ENCODE data around the gene EXD3. TPM values are rescaled to one million over a fixed set of nuclear protein-coding genes. Genes with fewer than 3 reads are reported as not detected.

EXD3 gene
- total RNA-seq, 4 donors from 2014 or later, result 2.8 to 16.8 (median 9.1) TPM

DNA sequence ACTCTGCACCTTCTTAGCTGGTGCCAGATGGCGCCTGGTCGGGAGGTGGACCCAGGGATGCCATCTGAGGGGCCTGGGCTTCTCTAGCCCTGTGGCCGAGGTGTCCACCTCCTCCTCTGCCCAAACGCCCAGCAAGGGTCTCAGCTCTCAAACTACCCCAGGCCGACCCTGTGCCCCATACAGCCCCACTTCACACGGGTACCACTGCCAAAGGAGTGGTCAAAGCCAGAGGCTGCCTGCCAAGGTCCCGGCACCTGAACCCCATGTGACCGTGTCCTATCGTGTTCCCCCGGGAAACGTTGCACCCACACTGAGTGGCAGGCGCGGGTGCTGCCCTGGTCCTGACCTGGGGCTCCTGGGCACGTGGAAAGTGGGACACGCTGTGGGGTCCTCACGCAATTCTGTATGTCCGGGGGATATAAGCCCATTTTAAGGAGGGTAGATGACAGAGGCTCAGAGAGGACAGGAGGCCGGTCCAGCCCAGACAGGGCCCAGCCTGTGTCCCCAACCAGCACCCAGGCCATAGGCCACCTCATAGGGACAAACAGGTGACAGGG lies 16.3 kb upstream of the EXD3 start:
- H3K4me3 ChIP-seq, result no peak overlapping the region
- no peak for DNase-seq
- peaks cover 0 to 81% (median 0%) of the 10 kb centered on the region in 4 donors for H3K27me3 ChIP-seq
- no peaks in the 10 kb centered on the region for H3K36me3 ChIP-seq
- TF ChIP-seq, protein P1, sequence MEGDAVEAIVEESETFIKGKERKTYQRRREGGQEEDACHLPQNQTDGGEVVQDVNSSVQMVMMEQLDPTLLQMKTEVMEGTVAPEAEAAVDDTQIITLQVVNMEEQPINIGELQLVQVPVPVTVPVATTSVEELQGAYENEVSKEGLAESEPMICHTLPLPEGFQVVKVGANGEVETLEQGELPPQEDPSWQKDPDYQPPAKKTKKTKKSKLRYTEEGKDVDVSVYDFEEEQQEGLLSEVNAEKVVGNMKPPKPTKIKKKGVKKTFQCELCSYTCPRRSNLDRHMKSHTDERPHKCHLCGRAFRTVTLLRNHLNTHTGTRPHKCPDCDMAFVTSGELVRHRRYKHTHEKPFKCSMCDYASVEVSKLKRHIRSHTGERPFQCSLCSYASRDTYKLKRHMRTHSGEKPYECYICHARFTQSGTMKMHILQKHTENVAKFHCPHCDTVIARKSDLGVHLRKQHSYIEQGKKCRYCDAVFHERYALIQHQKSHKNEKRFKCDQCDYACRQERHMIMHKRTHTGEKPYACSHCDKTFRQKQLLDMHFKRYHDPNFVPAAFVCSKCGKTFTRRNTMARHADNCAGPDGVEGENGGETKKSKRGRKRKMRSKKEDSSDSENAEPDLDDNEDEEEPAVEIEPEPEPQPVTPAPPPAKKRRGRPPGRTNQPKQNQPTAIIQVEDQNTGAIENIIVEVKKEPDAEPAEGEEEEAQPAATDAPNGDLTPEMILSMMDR (IDR thresholded peaks at IDR 0.05), result no peak
- TF ChIP-seq POLR2A (IDR thresholded peaks at IDR 0.05), result no peak
- no peak overlapping the region for H3K27ac ChIP-seq
- peaks cover 12 to 36% (median 14%) of the 10 kb centered on the region in 3 donors for H3K4me1 ChIP-seq
- intact Hi-C loops (cut with DNase I), result loop anchor here (10.0 kb wide), 1 partner anchor 144 kb away; no protein-coding TSS in a partner anchor
- no peaks in the 10 kb centered on the region for H3K9me3 ChIP-seq
- WGBS, 2 donors, result 20 to 45% methylated on average over 1 to 10 of the region's 18 CpGs

DNA sequence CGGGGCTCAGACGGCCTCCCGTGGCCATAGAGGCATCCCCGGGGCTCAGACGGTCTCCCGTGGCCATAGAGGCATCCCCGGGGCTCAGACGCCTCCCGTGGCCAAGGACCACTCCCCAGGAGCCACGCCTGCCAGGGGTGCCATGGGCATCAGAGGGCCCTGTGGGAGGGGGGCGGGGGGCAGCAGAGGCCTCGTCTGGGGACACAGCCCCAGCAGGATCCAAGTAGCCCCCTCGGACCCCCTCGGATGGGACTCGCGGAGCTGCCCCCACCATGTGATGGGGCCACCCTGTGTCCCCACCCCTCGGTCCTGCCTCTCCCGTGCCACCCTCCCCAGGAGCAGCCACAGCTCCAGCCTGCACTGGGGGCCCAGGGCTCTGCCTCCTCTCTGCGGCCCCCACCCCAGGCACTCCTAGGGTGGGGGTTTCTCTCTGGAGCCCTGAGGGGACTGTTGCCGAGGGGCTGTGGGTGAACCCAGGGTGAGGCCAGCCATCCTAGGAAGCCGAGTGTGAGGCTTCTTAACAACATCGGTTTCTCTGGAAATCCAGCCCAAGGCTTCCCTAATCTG lies 15.7 kb upstream of the EXD3 start:
- Histone ChIP-seq H3K36me3 (no peaks in the 10 kb centered on the region), H3K4me3 (no peak overlapping the region), H3K27ac (no peak overlapping the region), H3K4me1 (peaks cover 12 to 36% (median 14%) of the 10 kb centered on the region in 3 donors), H3K9me3 (no peaks in the 10 kb centered on the region), H3K27me3 (peaks cover 0 to 78% (median 0%) of the 10 kb centered on the region in 4 donors)
- intact Hi-C loops (cut with DNase I), result loop anchor here (10.0 kb wide), 1 partner anchor 144 kb away; no protein-coding TSS in a partner anchor
- TF ChIP-seq, protein P1 (IDR thresholded peaks at IDR 0.05), result no peak
- no peak for TF ChIP-seq POLR2A (IDR thresholded peaks at IDR 0.05)
- WGBS, 2 donors, result no CpG with 5 or more reads among the region's 22 CpGs
- no peak for DNase-seq

DNA sequence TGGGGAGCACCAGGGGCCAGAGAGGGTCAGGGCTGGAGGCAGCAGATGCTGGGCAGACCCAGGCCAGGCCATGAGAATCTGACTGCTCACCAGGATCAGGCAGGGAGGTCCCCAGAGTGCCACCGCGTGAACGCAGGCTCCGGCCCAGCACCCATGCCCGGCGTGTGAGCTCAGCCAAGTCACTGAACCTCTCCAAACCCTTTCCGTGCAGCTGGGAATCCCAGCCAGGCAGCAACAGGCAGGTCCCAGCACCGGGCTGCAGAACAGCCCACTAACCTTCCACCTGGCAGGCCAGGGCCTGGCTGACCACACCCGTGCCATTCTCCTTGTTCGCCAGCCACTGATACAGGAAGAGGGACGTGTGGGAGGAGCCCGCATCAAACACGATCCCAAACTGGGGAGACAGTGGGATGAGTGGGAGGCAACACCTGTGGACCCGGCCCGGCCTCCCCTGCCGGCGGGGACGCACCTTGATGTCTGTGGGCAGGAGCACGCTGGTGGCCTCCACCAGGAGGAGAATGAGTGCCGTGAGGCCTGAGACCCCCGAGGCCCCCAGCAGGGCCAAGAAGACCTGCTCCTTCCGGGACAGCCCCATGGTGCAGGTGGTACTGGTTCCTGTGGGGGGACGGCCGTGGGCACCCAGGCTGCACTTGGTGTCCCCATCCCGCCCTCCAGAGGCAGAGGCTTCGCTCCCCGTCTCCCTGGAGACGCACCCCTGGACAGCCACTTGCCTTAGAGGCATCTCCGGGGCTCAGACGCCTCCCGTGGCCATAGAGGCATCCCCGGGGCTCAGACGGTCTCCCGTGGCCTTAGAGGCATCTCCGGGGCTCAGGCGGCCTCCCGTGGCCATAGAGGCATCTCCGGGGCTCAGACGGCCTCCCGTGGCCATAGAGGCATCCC lies 15.0 kb upstream of the EXD3 start:
- WGBS, 2 donors, result 65% methylated on average over 7 of the region's 40 CpGs; no CpG with 5 or more reads in 1 of the 2 donors
- Histone ChIP-seq H3K36me3 (no peaks in the 10 kb centered on the region), H3K27me3 (peaks cover 0 to 76% (median 0%) of the 10 kb centered on the region in 4 donors), H3K4me3 (no peak overlapping the region), H3K27ac (no peak overlapping the region), H3K4me1 (peaks cover 12 to 36% (median 14%) of the 10 kb centered on the region in 3 donors), H3K9me3 (no peaks in the 10 kb centered on the region)
- intact Hi-C loops (cut with DNase I), result loop anchor here (10.0 kb wide), 1 partner anchor 143 kb away; no protein-coding TSS in a partner anchor
- no peak for TF ChIP-seq POLR2A (IDR thresholded peaks at IDR 0.05)
- TF ChIP-seq, protein P1 (IDR thresholded peaks at IDR 0.05), result no peak
- no peak for DNase-seq

DNA sequence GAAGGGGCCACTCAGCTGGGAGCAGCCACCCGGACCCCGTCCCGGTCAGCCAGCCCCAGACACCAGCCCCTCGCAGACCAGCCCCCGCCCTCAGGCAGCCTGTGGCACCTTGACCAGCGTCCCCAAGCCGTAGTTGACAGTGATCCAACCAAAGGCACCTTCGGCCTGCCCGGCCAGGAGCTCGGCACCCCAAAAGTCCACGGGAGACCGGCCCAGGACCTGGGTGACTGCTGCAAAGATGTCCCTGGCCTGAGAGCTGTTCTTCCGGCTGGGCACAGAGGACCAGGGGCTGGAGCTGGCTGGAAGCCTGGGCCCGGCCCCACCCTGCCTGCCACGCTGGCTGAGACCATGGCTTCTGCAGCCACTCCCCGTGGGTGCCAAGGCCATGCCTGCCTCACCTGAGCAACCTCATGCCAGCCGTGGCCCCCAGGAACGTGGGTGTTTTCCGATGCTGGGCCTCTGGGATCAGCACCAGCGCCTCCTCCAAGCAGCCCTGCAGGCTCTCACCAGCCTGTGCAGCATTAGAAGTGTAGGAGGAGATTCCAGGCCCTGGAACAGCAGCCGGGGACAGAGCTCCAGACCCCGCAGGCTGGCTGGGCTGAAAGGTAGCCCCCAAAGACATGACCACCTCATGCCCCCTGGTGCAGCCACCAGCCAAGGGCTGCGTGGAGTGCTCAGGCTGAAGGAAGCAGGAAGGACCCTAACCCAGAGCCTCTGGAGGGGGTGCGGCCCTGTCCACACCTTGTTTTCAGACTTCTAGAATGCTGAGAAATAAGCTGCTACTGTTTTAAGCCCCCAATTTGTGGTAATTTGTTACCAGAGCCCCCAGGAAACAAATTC lies 14.0 kb upstream of the EXD3 start:
- Histone ChIP-seq H3K27me3 (peaks cover 0 to 67% (median 0%) of the 10 kb centered on the region in 4 donors), H3K4me1 (peaks cover 12 to 35% (median 14%) of the 10 kb centered on the region in 3 donors), H3K27ac (no peak overlapping the region), H3K9me3 (no peaks in the 10 kb centered on the region), H3K36me3 (no peaks in the 10 kb centered on the region), H3K4me3 (peak overlapping the region in 1 of 4 donors; percentile 14)
- no peak for DNase-seq
- WGBS, 2 donors, result 78% methylated on average over 13 of the region's 24 CpGs; no CpG with 5 or more reads in 1 of the 2 donors
- intact Hi-C loops (cut with DNase I), result loop anchor here (10.0 kb wide), 1 partner anchor 142 kb away; no protein-coding TSS in a partner anchor
- TF ChIP-seq, protein P1 (IDR thresholded peaks at IDR 0.05), result no peak
- TF ChIP-seq POLR2A (IDR thresholded peaks at IDR 0.05), result no peak
